ENCODE results near the gene HP1BP3.

The HP1BP3 gene

GRCh38 chr1:20726932-20727745 is 60.0 kb downstream of the HP1BP3 start:
- no peak for TF ChIP-seq CTCF (IDR thresholded peaks at IDR 0.05; ENCODE audit: low read depth, low read length)
- DNase-seq (ENCODE audit: extremely low read depth, low read depth): no peak

- DNase-seq (ENCODE audit: extremely low read depth, low read depth): no peak
- no peak for TF ChIP-seq CTCF (IDR thresholded peaks at IDR 0.05; ENCODE audit: low read depth, low read length)
These were observed 60.8 kb downstream of the HP1BP3 start for GRCh38 chr1:20726118-20726911.

GRCh38 chr1:20725189-20726117 is 61.7 kb downstream of the HP1BP3 start:
- DNase-seq (ENCODE audit: extremely low read depth, low read depth): no peak

GRCh38 chr1:20724364-20725188 is 62.5 kb downstream of the HP1BP3 start:
- TF ChIP-seq CTCF (IDR thresholded peaks at IDR 0.05; ENCODE audit: low read depth, low read length): no peak
- DNase-seq (ENCODE audit: extremely low read depth, low read depth): no peak

More at GRCh38 chr1:20725189-20726117, 61.7 kb downstream of the HP1BP3 start:
- no peak for TF ChIP-seq CTCF (IDR thresholded peaks at IDR 0.05; ENCODE audit: low read depth, low read length)

- no peak for DNase-seq (ENCODE audit: extremely low read depth, low read depth)
- no peak for TF ChIP-seq CTCF (IDR thresholded peaks at IDR 0.05; ENCODE audit: low read depth, low read length)
These were observed 63.4 kb downstream of the HP1BP3 start for GRCh38 chr1:20723537-20724363.

GRCh38 chr1:20723159-20723536 is 64.0 kb downstream of the HP1BP3 start:
- no peak for DNase-seq (ENCODE audit: extremely low read depth, low read depth)
- no peak for TF ChIP-seq CTCF (IDR thresholded peaks at IDR 0.05; ENCODE audit: low read depth, low read length)
